GM12878 (cell line): ENCODE results near the gene ULK4.

ENCODE experiments used
- CHD1 ChIP-seq: IDR thresholded peaks from 2 replicates; pipeline ENCODE4 v1.6.1; 2012; ENCODE audit warnings: low read depth, low read length, improper control_type of control experiment
- EGR1 ChIP-seq, 2 experiments: IDR thresholded peaks; 1 replicate in 1 of 2; 2 replicates in 1 of 2; pipeline ENCODE4 v1.6.1; 2011 to 2012; ENCODE audit warnings: low read depth in 2 of 2, low read length in 2 of 2, borderline replicate concordance in 1 of 2, mild to moderate bottlenecking in 1 of 2, moderate library complexity in 1 of 2
- EP300 ChIP-seq, 2 experiments: fragments of 150-350 bp in 1 of 2; IDR thresholded peaks; 2 replicates each; pipeline ENCODE4 v1.6.1; 2011 to 2012; ENCODE audit warnings: low read depth in 2 of 2, low read length in 2 of 2, borderline replicate concordance in 1 of 2, improper control_type of control experiment in 1 of 2, inconsistent platforms in 1 of 2; ENCODE audit not compliant: control insufficient read depth in 1 of 2
- EZH2 ChIP-seq: IDR thresholded peaks from 2 replicates; pipeline ENCODE4 v1.6.1; 2012; ENCODE audit warnings: low read depth, mild to moderate bottlenecking, control low read depth, inconsistent platforms, low read length, borderline replicate concordance; ENCODE audit not compliant: control insufficient read depth
- JUNB ChIP-seq: IDR thresholded peaks from 2 replicates; pipeline ENCODE4 v1.6.1; 2016; ENCODE audit warnings: antibody characterized with exemption, mild to moderate bottlenecking
- LARP7 ChIP-seq: fragments of 450-650 bp; IDR thresholded peaks from 2 replicates; pipeline ENCODE4 v1.6.1; 2017; ENCODE audit warnings: mild to moderate bottlenecking
- NFYB ChIP-seq: IDR thresholded peaks from 2 replicates; pipeline ENCODE4 v1.6.1; 2011; ENCODE audit warnings: low read depth, mild to moderate bottlenecking, low read length, improper control_type of control experiment, moderate library complexity; ENCODE audit not compliant: insufficient read depth
- PAX8 ChIP-seq: fragments of 450-650 bp; IDR thresholded peaks from 2 replicates; pipeline ENCODE4 v1.6.1; 2017; ENCODE audit warnings: mild to moderate bottlenecking, moderate library complexity
- POLR2AphosphoS5 ChIP-seq: IDR thresholded peaks from 2 replicates; pipeline ENCODE4 v1.6.1; 2011; ENCODE audit warnings: mild to moderate bottlenecking, low read length, inconsistent platforms
- POU2F2 ChIP-seq: IDR thresholded peaks from 3 replicates; pipeline ENCODE4 v1.6.1; 2011; ENCODE audit warnings: low read depth, mild to moderate bottlenecking, low read length, borderline replicate concordance
- SUZ12 ChIP-seq: fragments of 200-600 bp; sonication (generic); IDR thresholded peaks from one replicate; pipeline ENCODE4 v1.6.1; 2018; ENCODE audit warnings: antibody characterized with exemption, mild to moderate bottlenecking; ENCODE audit not compliant: unreplicated experiment
- TF ChIP-seq, protein P1 (sequence below), 3 experiments: IDR thresholded peaks in 2 of 3; conservative IDR thresholded peaks in 1 of 3; 2 replicates each; pipeline ENCODE4 v1.5.1; 2011; ENCODE audit warnings: low read depth in 3 of 3, low read length in 3 of 3, mild to moderate bottlenecking in 3 of 3, control low read depth in 2 of 3, moderate library complexity in 2 of 3, inconsistent platforms in 1 of 3, mixed read lengths in 1 of 3; ENCODE audit not compliant: control insufficient read depth in 2 of 3, insufficient read depth in 1 of 3; ENCODE audit errors: extremely low read depth in 1 of 3
- TF ChIP-seq, protein P2 (sequence below): fragments of 450-650 bp; IDR thresholded peaks from 2 replicates; pipeline ENCODE4 v1.6.1; 2017; ENCODE audit warnings: mild to moderate bottlenecking

DNA sequence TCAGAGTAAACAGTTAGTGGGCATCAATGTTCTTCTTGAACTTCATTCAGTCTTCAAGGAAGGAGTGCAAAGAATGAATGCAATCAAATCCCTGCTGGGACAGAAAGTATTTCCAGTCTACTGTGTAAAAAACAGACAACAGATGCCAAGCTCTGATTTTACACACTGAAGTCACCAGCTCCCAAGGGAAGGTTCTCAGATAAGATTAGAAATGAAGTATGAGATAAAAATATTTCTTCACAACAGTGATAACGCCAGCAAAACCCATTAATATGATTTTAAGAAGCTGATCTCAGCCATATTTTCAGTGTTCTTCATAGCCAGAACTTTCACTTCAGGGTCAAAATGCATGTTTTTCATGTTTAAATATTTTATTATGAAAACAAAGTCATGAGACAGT lies 497.0 kb downstream of the ULK4 start:
- no peak for TF ChIP-seq NFYB
- TF ChIP-seq, protein P1, sequence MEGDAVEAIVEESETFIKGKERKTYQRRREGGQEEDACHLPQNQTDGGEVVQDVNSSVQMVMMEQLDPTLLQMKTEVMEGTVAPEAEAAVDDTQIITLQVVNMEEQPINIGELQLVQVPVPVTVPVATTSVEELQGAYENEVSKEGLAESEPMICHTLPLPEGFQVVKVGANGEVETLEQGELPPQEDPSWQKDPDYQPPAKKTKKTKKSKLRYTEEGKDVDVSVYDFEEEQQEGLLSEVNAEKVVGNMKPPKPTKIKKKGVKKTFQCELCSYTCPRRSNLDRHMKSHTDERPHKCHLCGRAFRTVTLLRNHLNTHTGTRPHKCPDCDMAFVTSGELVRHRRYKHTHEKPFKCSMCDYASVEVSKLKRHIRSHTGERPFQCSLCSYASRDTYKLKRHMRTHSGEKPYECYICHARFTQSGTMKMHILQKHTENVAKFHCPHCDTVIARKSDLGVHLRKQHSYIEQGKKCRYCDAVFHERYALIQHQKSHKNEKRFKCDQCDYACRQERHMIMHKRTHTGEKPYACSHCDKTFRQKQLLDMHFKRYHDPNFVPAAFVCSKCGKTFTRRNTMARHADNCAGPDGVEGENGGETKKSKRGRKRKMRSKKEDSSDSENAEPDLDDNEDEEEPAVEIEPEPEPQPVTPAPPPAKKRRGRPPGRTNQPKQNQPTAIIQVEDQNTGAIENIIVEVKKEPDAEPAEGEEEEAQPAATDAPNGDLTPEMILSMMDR (IDR thresholded peaks at IDR 0.05 in 2 of 3, conservative IDR thresholded peaks at IDR 0.05 in 1 of 3; ENCODE audit: control insufficient read depth in 2 of 3, extremely low read depth in 1 of 3, insufficient read depth in 1 of 3, low read depth in 3 of 3, low read length in 3 of 3): no peak
- TF ChIP-seq PAX8: no peak
- TF ChIP-seq CHD1: no peak
- TF ChIP-seq EZH2: no peak
- TF ChIP-seq LARP7: no peak
- TF ChIP-seq POU2F2: no peak
- TF ChIP-seq SUZ12: no peak
- TF ChIP-seq, protein P2, sequence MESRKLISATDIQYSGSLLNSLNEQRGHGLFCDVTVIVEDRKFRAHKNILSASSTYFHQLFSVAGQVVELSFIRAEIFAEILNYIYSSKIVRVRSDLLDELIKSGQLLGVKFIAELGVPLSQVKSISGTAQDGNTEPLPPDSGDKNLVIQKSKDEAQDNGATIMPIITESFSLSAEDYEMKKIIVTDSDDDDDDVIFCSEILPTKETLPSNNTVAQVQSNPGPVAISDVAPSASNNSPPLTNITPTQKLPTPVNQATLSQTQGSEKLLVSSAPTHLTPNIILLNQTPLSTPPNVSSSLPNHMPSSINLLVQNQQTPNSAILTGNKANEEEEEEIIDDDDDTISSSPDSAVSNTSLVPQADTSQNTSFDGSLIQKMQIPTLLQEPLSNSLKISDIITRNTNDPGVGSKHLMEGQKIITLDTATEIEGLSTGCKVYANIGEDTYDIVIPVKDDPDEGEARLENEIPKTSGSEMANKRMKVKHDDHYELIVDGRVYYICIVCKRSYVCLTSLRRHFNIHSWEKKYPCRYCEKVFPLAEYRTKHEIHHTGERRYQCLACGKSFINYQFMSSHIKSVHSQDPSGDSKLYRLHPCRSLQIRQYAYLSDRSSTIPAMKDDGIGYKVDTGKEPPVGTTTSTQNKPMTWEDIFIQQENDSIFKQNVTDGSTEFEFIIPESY: no peak
- no peak for TF ChIP-seq EGR1 (IDR thresholded peaks at IDR 0.05; ENCODE audit: borderline replicate concordance in 1 of 2, low read depth in 2 of 2, low read length in 2 of 2)
- no peak for TF ChIP-seq EP300 (IDR thresholded peaks at IDR 0.05; ENCODE audit: borderline replicate concordance in 1 of 2, control insufficient read depth in 1 of 2, low read depth in 2 of 2, low read length in 2 of 2)
- no peak for TF ChIP-seq POLR2AphosphoS5
- no peak for TF ChIP-seq JUNB
